Fibroblast of the aortic adventitia (primary cell): ENCODE data around the gene MLF2. TPM values are rescaled to one million over a fixed set of nuclear protein-coding genes. Genes with fewer than 3 reads are reported as not detected.

ENCODE experiments used
- DNase-seq: peaks from one replicate; pipeline ENCODE4 v3.0.0-alpha.2; 2010; ENCODE audit warnings: low read depth
- H3K4me3 ChIP-seq: 2 replicates; pipeline ENCODE4 v1.5.1; 2011; ENCODE audit warnings: low read depth, mild to moderate bottlenecking, control low read depth, low read length, moderate library complexity
- total RNA-seq: library from RNA; depleted of rRNA; stranded (reverse); fragments of >200 nt; gene quantifications from 2 replicates; pipeline ENCODE4 v1.2.3, GENCODE V29; 2012; ENCODE audit warnings: low replicate concordance
- TF ChIP-seq, protein P1 (sequence below): IDR thresholded peaks from 2 replicates; pipeline ENCODE4 v1.5.1; 2011; ENCODE audit warnings: mild to moderate bottlenecking, low read length, control low read depth, inconsistent platforms; ENCODE audit not compliant: insufficient read depth

Gene MLF2
- total RNA-seq, 1 donor, result 104 TPM

DNA sequence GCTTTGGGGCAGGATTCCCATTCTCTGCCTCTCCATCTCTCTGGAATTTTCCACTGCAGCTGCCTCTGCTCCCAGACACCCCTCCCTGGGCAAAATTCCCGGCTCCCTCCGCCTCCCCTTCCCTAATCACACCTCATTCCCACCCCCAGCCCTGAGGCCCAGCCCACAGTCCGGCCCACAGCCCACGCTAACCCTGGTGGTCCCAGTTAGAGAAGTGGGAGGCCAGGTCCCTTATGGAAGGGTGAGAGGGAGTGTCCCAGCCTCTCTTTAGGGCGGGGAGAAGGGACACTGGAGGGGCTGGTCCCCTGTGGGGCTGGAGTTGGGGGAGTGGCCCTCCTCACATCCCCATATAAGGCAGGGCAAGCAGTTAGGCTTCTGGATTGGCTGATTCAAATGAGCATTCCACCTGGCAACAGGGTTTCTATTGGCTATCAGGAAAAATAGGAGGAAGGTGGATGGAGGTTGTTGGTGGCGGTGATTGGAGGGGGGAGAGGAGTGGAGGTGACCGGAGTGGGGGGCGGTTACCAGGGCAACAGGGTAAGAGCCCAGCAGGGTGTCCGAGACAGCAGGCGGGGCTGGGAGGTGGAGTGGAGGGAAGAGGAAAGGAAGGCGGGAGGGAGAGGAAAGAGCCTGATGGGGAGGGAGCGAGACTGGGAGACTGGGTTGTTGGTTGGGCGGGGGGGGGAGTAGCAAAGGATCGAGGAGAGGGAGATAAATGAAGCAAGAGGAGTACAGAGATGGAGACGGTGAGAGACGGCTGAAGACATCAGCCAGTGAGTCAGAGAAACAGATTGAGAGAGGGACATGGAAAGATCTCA, 11.3 kb upstream of the MLF2 start:
- TF ChIP-seq, protein P1, sequence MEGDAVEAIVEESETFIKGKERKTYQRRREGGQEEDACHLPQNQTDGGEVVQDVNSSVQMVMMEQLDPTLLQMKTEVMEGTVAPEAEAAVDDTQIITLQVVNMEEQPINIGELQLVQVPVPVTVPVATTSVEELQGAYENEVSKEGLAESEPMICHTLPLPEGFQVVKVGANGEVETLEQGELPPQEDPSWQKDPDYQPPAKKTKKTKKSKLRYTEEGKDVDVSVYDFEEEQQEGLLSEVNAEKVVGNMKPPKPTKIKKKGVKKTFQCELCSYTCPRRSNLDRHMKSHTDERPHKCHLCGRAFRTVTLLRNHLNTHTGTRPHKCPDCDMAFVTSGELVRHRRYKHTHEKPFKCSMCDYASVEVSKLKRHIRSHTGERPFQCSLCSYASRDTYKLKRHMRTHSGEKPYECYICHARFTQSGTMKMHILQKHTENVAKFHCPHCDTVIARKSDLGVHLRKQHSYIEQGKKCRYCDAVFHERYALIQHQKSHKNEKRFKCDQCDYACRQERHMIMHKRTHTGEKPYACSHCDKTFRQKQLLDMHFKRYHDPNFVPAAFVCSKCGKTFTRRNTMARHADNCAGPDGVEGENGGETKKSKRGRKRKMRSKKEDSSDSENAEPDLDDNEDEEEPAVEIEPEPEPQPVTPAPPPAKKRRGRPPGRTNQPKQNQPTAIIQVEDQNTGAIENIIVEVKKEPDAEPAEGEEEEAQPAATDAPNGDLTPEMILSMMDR, result no peak
- peak overlapping the region; percentile 50 for H3K4me3 ChIP-seq

DNA sequence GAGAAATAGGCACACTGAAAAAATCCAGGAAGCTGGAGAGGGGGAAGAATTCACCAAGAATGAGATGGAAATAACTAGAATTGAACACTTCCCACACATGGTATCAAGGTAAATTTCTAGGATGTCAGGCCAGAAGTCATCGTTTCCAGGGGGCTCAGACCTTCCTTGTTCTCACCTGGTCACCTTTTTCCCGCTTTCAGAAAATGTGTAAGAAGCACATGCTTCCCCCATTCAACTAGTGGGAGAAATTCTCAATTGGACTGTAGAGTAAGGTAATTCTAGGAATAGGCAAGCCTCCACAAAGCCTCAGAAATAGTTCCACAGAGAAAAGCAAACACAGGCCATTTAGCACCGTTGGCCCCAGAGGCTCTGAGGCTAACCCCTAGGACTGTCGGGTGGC, 10.4 kb upstream of the MLF2 start:
- peak overlapping the region; percentile 44 for H3K4me3 ChIP-seq
- TF ChIP-seq, protein P1, result no peak
- DNase-seq, result no peak

More for the DNA sequence above, 11.3 kb upstream of the MLF2 start:
- DNase-seq, result peak; percentile 98

DNA sequence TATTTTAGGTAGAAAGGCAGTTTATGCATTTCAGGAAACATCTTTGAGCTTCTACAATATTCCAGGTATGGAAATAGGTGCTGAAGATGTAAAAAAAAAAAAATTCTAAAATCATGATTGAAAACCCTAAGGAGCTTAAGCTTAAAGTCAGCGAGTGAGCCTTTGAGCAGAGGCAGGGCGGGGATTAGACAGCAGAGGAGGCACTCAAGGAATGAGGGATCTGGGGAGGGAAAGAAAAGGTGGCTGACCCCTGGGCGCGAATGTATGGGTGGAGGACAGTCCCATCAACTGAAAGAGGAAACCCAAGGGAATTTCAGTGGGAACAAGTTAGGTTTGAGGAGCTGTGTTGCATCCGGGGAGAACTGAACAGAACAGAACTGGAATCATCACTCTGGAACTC, 6.8 kb upstream of the MLF2 start:
- TF ChIP-seq, protein P1, result no peak
- H3K4me3 ChIP-seq, result no peak overlapping the region
- DNase-seq, result no peak

DNA sequence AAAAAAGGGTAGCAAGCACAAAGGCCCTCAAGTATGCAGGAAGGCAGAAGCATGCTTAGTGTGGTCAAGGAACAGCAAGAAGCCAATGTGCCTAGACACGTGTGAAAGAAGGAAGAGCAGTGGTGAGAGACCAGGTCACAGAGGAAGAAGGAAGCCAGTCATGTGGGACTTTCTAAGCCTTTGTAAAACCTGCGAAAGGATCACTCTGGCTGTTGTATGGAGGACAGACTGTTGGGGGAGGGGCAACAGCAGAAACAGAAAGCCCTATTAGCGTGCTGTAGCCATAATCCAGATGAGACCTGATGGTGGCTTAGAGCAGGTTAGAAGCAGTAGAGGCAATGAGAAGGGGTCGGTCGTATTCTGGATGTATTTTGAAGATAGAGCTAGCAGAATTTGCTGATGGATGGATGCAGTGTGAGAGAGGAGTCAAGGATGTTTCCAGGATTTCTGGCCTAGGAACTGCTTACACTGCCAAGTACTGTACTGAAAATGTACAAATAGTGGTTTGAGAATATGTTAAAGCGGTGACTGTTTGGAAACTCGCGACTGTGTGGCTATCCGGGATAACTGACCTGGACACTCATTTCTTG, 5.7 kb upstream of the MLF2 start:
- TF ChIP-seq, protein P1, result no peak
- no peak overlapping the region for H3K4me3 ChIP-seq
- no peak for DNase-seq

DNA sequence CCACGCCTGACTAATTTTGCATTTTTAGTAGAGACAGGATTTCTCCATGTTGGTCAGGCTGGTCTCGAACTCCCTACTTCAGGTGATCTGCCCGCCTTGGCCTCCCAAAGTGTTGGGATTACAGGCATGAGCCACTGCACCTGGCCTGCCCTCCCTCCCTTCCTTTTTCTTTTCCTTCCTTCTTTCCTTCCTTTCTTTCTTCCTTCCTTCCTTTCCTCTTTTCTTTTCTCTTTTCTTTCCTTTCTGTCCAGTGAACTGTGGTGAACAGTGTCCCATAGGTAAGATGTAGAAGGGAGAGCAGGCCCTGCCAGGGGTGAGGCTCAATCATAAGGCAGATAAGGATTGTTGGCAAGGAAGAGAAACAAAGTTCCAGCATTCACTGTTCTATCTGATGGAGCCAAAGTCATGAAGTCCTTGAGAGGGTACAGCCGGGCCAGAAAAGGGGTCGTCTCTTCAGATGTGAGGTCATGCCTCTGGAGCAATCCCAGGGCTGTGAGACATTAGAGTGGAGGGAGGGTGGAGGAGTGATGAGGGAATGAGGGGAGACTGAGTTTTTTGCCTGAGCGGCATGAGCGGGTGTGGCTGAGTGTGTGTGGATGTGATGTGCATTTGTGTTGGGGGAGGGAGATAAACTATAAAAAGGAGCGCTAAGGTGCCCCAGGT, 4.2 kb upstream of the MLF2 start:
- peak; percentile 52 for DNase-seq
- TF ChIP-seq, protein P1, result no peak
- no peak overlapping the region for H3K4me3 ChIP-seq

DNA sequence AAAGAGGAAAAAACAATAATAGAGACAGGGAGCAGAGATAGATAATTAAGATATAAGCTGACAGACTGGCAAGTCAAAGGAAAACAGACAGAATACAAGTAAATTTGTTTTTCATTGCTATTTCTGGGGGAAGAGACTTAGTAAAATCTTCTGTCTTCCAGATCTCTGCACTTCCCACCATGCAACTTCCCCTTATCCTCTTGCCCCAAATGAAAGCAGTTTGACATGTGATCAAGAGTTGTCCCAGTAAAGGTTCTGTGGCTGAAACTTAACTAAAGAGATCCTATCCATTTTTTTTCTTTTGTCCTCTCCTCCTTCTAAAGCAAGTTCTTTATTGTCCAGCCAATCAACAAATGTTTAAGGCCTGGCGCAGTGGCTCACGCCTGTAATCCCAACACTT, 1.5 kb upstream of the MLF2 start:
- no peak overlapping the region for H3K4me3 ChIP-seq
- no peak for DNase-seq
- TF ChIP-seq, protein P1, result no peak
